Heart left ventricle (tissue), 16 donors: Measurements from ENCODE around the gene WASF3. TPM values are rescaled to one million over a fixed set of nuclear protein-coding genes. Genes with fewer than 3 reads are reported as not detected.

Experiments used
- ATAC-seq, 4 donors: fragments of 200-7000 bp; cut with Tn5 transposase; one replicate each; pipeline ENCODE4 v1.9.1; 2020 to 2022; ENCODE audit warnings: moderate library complexity in 4 of 4, mild to moderate bottlenecking in 3 of 4, moderate number of reproducible peaks in 1 of 4
- DNase-seq, 5 donors: peaks; one replicate each; pipeline ENCODE4 v3.0.0-alpha.2; 2020
- H3K27ac ChIP-seq, 12 donors: fragments of 200-600 bp; sonication (generic) in 4 of 12; one replicate each; pipeline versions ENCODE4 v1.5.0 to v1.8.0; 2016 to 2022; ENCODE audit warnings: mild to moderate bottlenecking in 2 of 12
- H3K27me3 ChIP-seq, 9 donors: fragments of 200-600 bp; sonication (generic) in 2 of 9; one replicate each; pipeline versions ENCODE4 v1.5.1 to v1.8.0; 2016 to 2022; ENCODE audit warnings: mild to moderate bottlenecking in 3 of 9
- H3K36me3 ChIP-seq, 9 donors: fragments of 200-600 bp; sonication (generic) in 2 of 9; one replicate each; pipeline versions ENCODE4 v1.5.0 to v1.8.0; 2018 to 2022; ENCODE audit warnings: mild to moderate bottlenecking in 2 of 9
- H3K4me1 ChIP-seq, 12 donors: fragments of 200-600 bp; sonication (generic) in 4 of 12; one replicate each; pipeline versions ENCODE4 v1.5.0 to v1.8.0; 2016 to 2022; ENCODE audit warnings: mild to moderate bottlenecking in 3 of 12
- H3K4me3 ChIP-seq, 12 donors: fragments of 200-600 bp; sonication (generic) in 4 of 12; one replicate each; pipeline versions ENCODE4 v1.5.0 to v1.8.0; 2017 to 2022; ENCODE audit warnings: mild to moderate bottlenecking in 9 of 12, moderate library complexity in 4 of 12
- H3K9me3 ChIP-seq, 12 donors: fragments of 200-600 bp; sonication (generic) in 4 of 12; one replicate each; pipeline versions ENCODE4 v1.5.0 to v1.8.0; 2016 to 2022; ENCODE audit warnings: mild to moderate bottlenecking in 1 of 12
- CTCF ChIP-seq, 12 donors: fragments of 200-600 bp; sonication (generic) in 4 of 12; IDR thresholded peaks; one replicate each; pipeline versions ENCODE4 v1.5.0 to v1.8.0; 2018 to 2022; ENCODE audit warnings: antibody characterized with exemption in 12 of 12, mild to moderate bottlenecking in 5 of 12
- POLR2A ChIP-seq, 2 donors: fragments of 450-650 bp; IDR thresholded peaks; one replicate each; pipeline ENCODE4 v1.6.1; 2017; ENCODE audit warnings: antibody characterized with exemption in 2 of 2, mild to moderate bottlenecking in 2 of 2, moderate library complexity in 2 of 2
- WGBS, 4 donors: extraction: QIAGEN DNeasy Blood & Tissue Kit in 2 of 4; methylation state at CpG; one replicate each; pipeline versions ENCODE4 v1.1.5 to v1.1.7; 2013 to 2018; 5-methylcytosine and 5-hydroxymethylcytosine counted together
- intact Hi-C, 10 donors: fragments of 100-400 bp; cut with DNase I; formaldehyde crosslinking; loops; one replicate each; pipeline versions ENCODE4 v1.11.1 to v1.14.2; 2022
- polyA plus RNA-seq, 2 donors: library from polyadenylated mRNA; stranded (reverse); fragments of 200-250 nt; gene quantifications; one replicate each; pipeline ENCODE4 v1.2.3, GENCODE V29; 2013
- total RNA-seq, 9 donors: library from RNA; depleted of rRNA in 2 of 9; stranded (reverse); fragments of >200 nt in 2 of 9; fragmentation: NEBNext Ultra II Directional in 3 of 9; extraction: Animal tissue kit (Norgen Biotek cat#: 25700) in 3 of 9; gene quantifications; one replicate each; pipeline versions ENCODE4 v1.1.0 to v1.2.4, GENCODE V29; 2016 to 2023
- donor health status: ischemic (EF 13 %, LVEDD 7.1; RV severe dilation, severe dysfunction).
- donor health status: healthy with polysubstance abuse.
- donor health status: DM: no; HTN: yes; CAD: no.
- donor health status: DM: no; HTN: no; CAD: no.
- donor health status: ischemic (EF 25% LVEDD 6.9; RV normal size, moderate dysfunction).
- donor health status: ischemic (EF 25% LVEDD 5.7; RV mildly dilated, moderate dysfunction).
- donor health status: healthy.
- donor health status: DM: yes; HTN: yes; CAD: no.
- donor health status: ischemic (EF 35%, LVEDD 5.7; RV mildly dilated, moderate dysfunction).
- donor health status: nonischemic (EF 11% LVEDD 7.7; RV severe dilation, severe dysfunction).
- donor health status: DM: yes; HTN: yes; CAD: no.
- donor health status: PGD.
- donor health status: ischemic (EF 29% LVEDD 5.4; RV normal size, mild dysfunction).
- donor health status: nonischemic (EF 23%, LVEDD 6.1; RV moderate dilation, normal function).

WASF3 gene
- total and polyA plus RNA-seq, 11 donors = 3.4 to 14.9 (median 10.0) TPM

GRCh38 chr13:26601669-26602068 lies 44.2 kb downstream of the WASF3 start:
- ATAC-seq (no peak), DNase-seq (no peak)
- Histone ChIP-seq H3K27me3 (no peaks in the 10 kb centered on the region), H3K9me3 (peaks cover 0 to 9% (median 2%) of the 10 kb centered on the region in 12 donors), H3K27ac (no peak overlapping the region), H3K4me3 (no peak overlapping the region), H3K4me1 (peaks cover 0 to 40% (median 14%) of the 10 kb centered on the region in 12 donors), H3K36me3 (no peaks in the 10 kb centered on the region)
- intact Hi-C loops = loop anchor here in 1 of 10 donors (5.0 kb wide), 1 partner anchor 39 kb away; no protein-coding TSS in a partner anchor
- WGBS, 4 donors = 33 to 48% (median 39%) methylated on average over 2 of the region's 2 CpGs
- TF ChIP-seq CTCF (IDR thresholded peaks at IDR 0.05) (peak in 2 of 12 donors; percentile 9 to 12), POLR2A (IDR thresholded peaks at IDR 0.05) (no peak)

- TF ChIP-seq POLR2A (IDR thresholded peaks at IDR 0.05) (no peak), CTCF (IDR thresholded peaks at IDR 0.05) (no peak)
- Histone ChIP-seq H3K4me1 (peaks cover 0 to 40% (median 14%) of the 10 kb centered on the region in 12 donors), H3K4me3 (no peak overlapping the region), H3K27ac (no peak overlapping the region), H3K27me3 (no peaks in the 10 kb centered on the region), H3K36me3 (no peaks in the 10 kb centered on the region), H3K9me3 (no peaks in the 10 kb centered on the region)
- DNase-seq (no peak), ATAC-seq (no peak)
- 84 to 91% (median 88%) methylated on average over 3 of the region's 3 CpGs for WGBS, 4 donors
- intact Hi-C loops = loop anchor here in 1 of 10 donors (5.0 kb wide), 1 partner anchor 40 kb away; no protein-coding TSS in a partner anchor
These were observed 45.3 kb downstream of the WASF3 start for GRCh38 chr13:26602783-26603182.

GRCh38 chr13:26604784-26605545 lies 47.5 kb downstream of the WASF3 start:
- WGBS, 4 donors = 38 to 69% (median 51%) methylated on average over 3 of the region's 3 CpGs
- peak in 3 of 4 donors; percentile 72 to 92 (median 77) for ATAC-seq
- H3K27me3 ChIP-seq = no peaks in the 10 kb centered on the region
- peak overlapping the region in 5 of 12 donors; percentile 16 to 60 (median 26) for H3K27ac ChIP-seq
- TF ChIP-seq CTCF (IDR thresholded peaks at IDR 0.05) = no peak
- TF ChIP-seq POLR2A (IDR thresholded peaks at IDR 0.05) = no peak
- H3K4me3 ChIP-seq = no peak overlapping the region
- no peaks in the 10 kb centered on the region for H3K36me3 ChIP-seq
- no peaks in the 10 kb centered on the region for H3K9me3 ChIP-seq
- DNase-seq = peak in 2 of 5 donors; percentile 38 to 43
- intact Hi-C loops = loop anchor here in 1 of 10 donors (5.0 kb wide), 1 partner anchor 43 kb away; no protein-coding TSS in a partner anchor
- H3K4me1 ChIP-seq = peaks cover 0 to 39% (median 14%) of the 10 kb centered on the region in 12 donors

- Histone ChIP-seq H3K27me3 (no peaks in the 10 kb centered on the region), H3K27ac (peak overlapping the region in 2 of 12 donors; percentile 8 to 22), H3K9me3 (no peaks in the 10 kb centered on the region), H3K4me1 (peaks cover 0 to 33% (median 10%) of the 10 kb centered on the region in 12 donors), H3K36me3 (no peaks in the 10 kb centered on the region), H3K4me3 (no peak overlapping the region)
- DNase-seq (no peak), ATAC-seq (no peak)
- TF ChIP-seq POLR2A (IDR thresholded peaks at IDR 0.05) = no peak
- no peak for TF ChIP-seq CTCF (IDR thresholded peaks at IDR 0.05)
- intact Hi-C loops = no loop called here
- 81 to 94% (median 85%) methylated on average over 2 of the region's 2 CpGs for WGBS, 4 donors
These were observed 48.4 kb downstream of the WASF3 start for GRCh38 chr13:26605845-26606244.
